ENCODE data around the gene CERK.

Gene CERK

GRCh38 chr22:46679706-46680269 lies 58.3 kb downstream of the CERK start:
- in situ Hi-C loops (cut with HindIII; ENCODE audit: low sequenced_read_pairs): no loop called here

DNA sequence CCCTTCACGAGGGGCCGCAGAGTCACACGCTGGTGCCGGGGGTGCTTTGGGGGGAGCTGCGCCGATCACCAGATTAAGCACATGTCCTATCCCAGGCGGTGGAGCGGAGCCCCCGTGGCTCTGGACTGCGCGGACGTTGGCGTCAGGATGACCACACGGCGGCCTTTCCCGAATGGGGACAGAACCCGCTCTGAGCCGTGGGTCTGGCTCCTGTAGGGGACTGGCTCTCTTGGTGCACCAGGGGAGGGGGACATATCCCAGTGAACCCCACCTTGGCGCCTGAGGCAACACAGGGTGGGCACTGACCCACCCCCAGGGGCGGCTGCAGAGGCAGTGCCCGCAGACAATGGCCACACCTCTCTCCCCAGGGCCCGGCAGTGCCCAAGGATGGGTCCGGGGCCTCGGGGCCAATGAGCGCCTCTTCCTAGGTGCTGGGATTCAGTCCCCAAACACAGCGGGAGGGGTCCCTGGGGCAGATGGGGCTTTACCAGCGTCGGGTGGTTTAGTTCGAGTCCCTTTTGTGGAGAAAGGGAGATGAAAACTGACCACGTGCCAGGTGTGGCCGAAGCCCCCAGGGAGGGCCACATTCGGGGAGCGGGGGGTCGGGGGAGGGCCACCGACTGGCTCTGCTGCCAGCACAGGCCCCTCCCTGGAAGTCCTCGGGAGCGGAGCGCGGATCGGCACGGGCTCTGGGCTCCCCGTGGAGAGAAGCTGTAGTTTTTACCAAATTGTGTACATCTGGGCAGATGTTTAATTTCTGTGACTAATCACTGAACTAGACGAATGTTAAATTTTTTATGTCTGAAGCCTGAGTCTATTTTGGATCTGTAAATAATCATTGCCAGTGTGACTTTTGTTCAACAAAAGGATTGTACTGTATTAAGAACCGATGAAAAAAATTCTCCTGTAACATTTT lies 59.0 kb downstream of the CERK start:
- in situ Hi-C loops (cut with HindIII; ENCODE audit: low sequenced_read_pairs): no loop called here

DNA sequence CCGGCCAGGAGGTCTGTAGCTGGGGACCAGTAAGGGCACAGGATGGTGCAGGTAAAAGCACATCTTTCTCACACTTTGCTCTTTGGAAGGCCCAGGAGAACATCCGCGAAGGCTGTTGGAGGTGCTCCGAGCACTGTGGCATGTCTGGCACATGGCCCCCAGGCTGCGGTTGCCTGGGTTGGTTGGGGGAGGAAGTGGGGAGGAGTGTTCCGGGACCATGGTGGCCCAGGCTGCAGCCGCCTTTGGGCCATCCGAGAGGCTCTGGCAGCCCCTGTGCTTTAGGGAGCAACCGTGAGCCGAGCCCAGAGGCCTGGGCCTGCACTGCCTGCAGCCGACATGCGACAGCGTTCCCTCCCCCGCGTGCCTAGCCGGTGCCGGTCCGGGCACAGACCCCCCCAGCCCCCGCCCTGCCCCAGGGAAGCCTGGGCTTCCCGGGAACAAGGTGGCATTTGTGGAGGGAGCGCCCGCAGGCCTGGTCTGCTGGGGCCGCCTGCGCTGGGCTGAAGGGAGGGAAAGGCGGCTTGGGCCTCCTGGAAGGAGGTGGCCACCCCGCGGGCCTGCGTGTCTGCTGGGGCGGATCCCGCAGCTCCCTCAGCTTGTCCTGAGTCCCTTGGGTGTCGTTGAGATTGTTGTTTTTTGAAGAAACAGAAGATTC lies 59.9 kb downstream of the CERK start:
- in situ Hi-C loops (cut with HindIII; ENCODE audit: low sequenced_read_pairs): no loop called here

- in situ Hi-C loops (cut with HindIII; ENCODE audit: low sequenced_read_pairs): no loop called here
Observed at GRCh38 chr22:46677323-46678002, 60.6 kb downstream of the CERK start.

DNA sequence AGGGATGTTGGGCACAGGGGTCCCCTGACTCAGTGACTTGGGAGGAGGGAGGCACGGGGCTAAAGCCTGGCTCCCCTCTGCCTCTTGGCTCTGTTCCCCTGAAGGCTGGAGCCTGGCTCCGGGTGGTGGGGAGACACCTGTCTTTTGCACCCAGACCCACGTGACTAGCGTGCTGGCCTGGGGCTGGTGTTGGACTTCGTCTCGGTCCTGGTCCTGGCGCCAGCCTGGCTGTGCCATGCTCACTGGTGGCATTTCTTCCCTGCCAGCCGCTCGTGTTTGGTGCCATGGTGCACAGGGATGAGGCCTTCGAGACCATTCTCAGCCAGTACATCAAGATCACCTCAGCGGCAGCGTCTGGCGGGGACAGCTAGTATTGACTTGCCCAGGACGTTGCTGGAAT lies 61.2 kb downstream of the CERK start:
- in situ Hi-C loops (cut with HindIII; ENCODE audit: low sequenced_read_pairs): no loop called here

- in situ Hi-C loops (cut with HindIII; ENCODE audit: low sequenced_read_pairs): no loop called here
Observed at GRCh38 chr22:46676479-46676878, 61.6 kb downstream of the CERK start.

GRCh38 chr22:46675938-46676337 lies 62.1 kb downstream of the CERK start:
- in situ Hi-C loops (cut with HindIII; ENCODE audit: low sequenced_read_pairs): no loop called here

- in situ Hi-C loops (cut with HindIII; ENCODE audit: low sequenced_read_pairs): no loop called here
Observed at GRCh38 chr22:46675479-46675878, 62.6 kb downstream of the CERK start.

DNA sequence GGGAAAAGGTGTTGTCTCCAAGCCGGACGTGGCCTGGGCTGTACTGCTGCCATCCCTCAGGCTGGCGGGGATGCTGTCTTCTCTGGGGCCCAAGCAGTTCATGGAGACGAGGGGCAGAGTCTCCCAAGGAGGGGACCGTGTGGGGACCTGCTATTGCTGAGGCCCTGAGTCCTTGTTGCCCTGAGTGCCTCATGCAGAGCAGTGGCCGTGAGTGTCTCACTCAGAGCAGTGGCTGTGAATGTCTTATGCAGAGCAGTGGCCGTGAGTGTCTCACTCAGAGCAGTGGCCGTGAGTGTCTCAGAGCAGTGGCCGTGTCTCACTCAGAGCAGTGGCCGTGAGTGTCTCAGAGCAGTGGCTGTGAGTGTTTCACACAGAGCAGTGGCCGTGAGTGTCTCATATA lies 63.1 kb downstream of the CERK start:
- in situ Hi-C loops (cut with HindIII; ENCODE audit: low sequenced_read_pairs): no loop called here

- in situ Hi-C loops (cut with HindIII; ENCODE audit: low sequenced_read_pairs): no loop called here
Observed at GRCh38 chr22:46674367-46674781, 63.7 kb downstream of the CERK start.

- in situ Hi-C loops (cut with HindIII; ENCODE audit: low sequenced_read_pairs): no loop called here
Observed at GRCh38 chr22:46673662-46674236, 64.3 kb downstream of the CERK start.

GRCh38 chr22:46673205-46673604 lies 64.8 kb downstream of the CERK start:
- in situ Hi-C loops (cut with HindIII; ENCODE audit: low sequenced_read_pairs): no loop called here

DNA sequence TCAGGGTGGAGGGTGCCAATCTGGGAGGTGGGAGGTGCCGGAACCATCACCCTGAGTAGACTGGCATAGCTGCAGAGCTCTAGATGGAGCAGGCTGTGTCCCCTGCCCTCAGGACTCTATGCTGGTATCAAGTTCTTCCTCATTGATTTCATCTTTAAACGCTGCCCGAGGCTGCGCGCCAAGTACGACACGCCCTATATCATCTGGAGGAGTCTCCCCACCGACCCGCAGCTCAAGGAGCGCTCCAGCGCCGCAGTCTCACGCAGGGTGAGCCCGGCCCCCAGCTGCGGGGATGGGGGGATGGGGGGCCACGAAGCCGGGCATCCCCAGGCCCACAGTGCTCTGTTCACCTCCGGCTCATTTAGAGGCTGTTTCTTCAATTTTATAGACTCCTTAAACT lies 65.3 kb downstream of the CERK start:
- in situ Hi-C loops (cut with HindIII; ENCODE audit: low sequenced_read_pairs): no loop called here

DNA sequence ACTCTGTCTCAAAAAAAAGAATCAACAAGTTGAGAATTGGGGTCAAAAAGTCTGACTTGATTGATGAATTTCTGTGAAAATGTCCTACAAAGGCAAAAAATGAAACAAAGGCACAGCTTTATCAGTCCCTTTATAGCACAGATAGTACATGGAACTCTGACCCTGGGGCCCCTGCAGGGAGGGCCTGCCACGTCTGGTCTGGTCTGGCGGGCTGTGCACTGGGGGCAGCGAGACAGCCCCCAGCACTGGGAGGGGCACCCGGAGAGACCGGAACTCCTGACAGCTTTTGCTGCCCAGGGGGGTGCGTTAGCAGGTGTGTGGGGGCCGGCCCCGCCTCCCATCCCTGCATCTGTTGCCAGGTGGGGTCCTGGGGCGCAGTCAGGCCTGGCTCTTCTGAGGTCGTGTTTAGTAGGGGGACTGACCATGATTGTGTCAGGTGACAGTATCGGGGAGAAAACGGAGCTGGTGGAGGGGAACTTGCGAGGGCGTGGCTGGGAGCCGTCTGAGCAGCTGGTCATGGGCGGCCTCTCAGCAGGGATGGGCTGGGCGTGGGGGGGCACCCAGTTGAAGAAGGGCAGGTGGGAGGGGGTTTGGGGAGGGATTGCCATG lies 66.1 kb downstream of the CERK start:
- in situ Hi-C loops (cut with HindIII; ENCODE audit: low sequenced_read_pairs): no loop called here

DNA sequence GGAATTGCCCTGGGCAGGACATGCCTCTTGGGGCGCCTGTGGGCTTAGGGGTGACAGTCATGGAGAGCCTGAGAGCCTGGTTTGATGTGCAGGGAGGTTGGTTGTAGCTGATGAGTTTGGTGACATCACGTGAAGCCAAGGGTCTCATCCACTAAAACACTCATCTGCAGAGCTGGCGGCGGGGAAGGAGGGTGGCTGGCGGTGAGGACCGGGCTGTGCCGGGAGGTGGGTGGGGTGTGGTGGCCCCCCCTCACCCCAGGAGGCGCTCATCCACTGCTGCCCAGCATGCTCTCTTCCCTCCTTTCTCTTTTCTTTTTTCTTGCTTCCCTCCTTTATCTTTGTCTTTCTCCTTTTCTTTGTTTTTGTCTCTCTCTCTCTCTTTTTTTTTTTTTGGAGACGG lies 68.9 kb downstream of the CERK start:
- in situ Hi-C loops (cut with HindIII; ENCODE audit: low sequenced_read_pairs): no loop called here

DNA sequence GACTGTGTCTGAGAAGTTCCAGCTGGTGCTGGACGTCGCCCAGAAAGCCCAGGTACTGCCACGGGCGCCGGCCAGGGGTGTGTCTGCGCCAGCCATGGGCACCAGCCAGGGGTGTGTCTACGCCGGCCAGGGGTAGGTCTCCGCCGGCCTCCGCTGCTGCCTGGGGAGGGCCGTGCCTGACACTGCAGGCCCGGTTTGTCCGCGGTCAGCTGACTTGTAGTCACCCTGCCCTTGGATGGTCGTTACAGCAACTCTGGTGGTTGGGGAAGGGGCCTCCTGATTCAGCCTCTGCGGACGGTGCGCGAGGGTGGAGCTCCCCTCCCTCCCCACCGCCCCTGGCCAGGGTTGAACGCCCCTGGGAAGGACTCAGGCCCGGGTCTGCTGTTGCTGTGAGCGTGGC lies 69.9 kb downstream of the CERK start:
- in situ Hi-C loops (cut with HindIII; ENCODE audit: low sequenced_read_pairs): no loop called here

DNA sequence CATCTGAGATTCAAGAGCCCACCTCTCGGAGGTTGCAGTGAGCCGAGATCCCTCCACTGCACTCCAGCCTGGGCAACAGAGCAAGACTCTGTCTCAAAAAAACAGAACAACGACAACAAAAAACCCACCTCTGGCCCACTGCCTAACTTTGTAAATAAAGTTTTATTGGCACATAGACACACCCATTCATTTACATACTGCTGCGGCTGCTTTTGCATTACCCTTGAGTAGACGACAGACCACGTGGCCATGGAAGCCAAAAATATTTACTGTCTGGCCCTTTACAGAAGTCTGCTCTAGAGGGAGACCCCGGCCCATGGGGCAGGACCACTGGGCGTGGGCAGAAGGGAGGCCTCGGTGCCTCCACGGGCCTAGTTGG lies 70.8 kb downstream of the CERK start:
- in situ Hi-C loops (cut with HindIII; ENCODE audit: low sequenced_read_pairs): no loop called here

GRCh38 chr22:46666577-46667244 lies 71.3 kb downstream of the CERK start:
- in situ Hi-C loops (cut with HindIII; ENCODE audit: low sequenced_read_pairs): no loop called here

GRCh38 chr22:46665751-46666280 lies 72.2 kb downstream of the CERK start:
- in situ Hi-C loops (cut with HindIII; ENCODE audit: low sequenced_read_pairs): no loop called here

- in situ Hi-C loops (cut with HindIII; ENCODE audit: low sequenced_read_pairs): no loop called here
Observed at GRCh38 chr22:46665151-46665695, 72.8 kb downstream of the CERK start.

All from endothelial cell of hepatic sinusoid (primary cell).